HTR-8/SVneo (cell line): ENCODE measurements around the gene WDR43.

Experiments
- DNase-seq: peaks from one replicate; pipeline ENCODE4 v3.0.0; 2011; ENCODE audit warnings: low spot score, mixed read lengths; ENCODE audit not compliant: insufficient read length
- FAIRE-seq: peaks from 2 replicates; lab custom pipeline; 2011; peaks lifted over from hg19 to GRCh38; lab: Jason Lieb, UNC

WDR43 gene

GRCh38 chr2:28989973-28990372 is 95.5 kb downstream of the WDR43 start:
- no peak for DNase-seq
- no peak for FAIRE-seq

GRCh38 chr2:28990445-28990844 is 96.0 kb downstream of the WDR43 start:
- DNase-seq (no peak), FAIRE-seq (no peak)

- no peak for DNase-seq
- FAIRE-seq: no peak
Measured at GRCh38 chr2:28991021-28991420, 96.6 kb downstream of the WDR43 start.

- FAIRE-seq (no peak), DNase-seq (no peak)
Measured at GRCh38 chr2:28991460-28991859, 97.0 kb downstream of the WDR43 start.

- FAIRE-seq (peak; percentile 68), DNase-seq (no peak)
Measured at GRCh38 chr2:28993206-28993960, 98.9 kb downstream of the WDR43 start.

- DNase-seq: no peak
- FAIRE-seq: no peak
Measured at GRCh38 chr2:28994074-28994473, 99.6 kb downstream of the WDR43 start.

- FAIRE-seq: no peak
- no peak for DNase-seq
Measured at GRCh38 chr2:28994679-28995078, 100.2 kb downstream of the WDR43 start.

- no peak for FAIRE-seq
- DNase-seq: no peak
Measured at GRCh38 chr2:28995765-28996750, 101.6 kb downstream of the WDR43 start.

- no peak for DNase-seq
- no peak for FAIRE-seq
Measured at GRCh38 chr2:28997237-28997846, 102.9 kb downstream of the WDR43 start.
